H1 (cell line): ENCODE measurements around the gene PDE8A. TPM values are rescaled to one million over a fixed set of nuclear protein-coding genes. Genes with fewer than 3 reads are reported as not detected.

Experiments used
- CTCF ChIA-PET: fragments of 300-600 bp; sonication (Branson Sonifier 250); formaldehyde crosslinking; loops from one replicate; lab custom pipeline; 2021; ENCODE audit not compliant: partially characterized antibody; lab: Charles Lee
- POLR2A ChIA-PET: fragments of 300-600 bp; sonication (Branson Sonifier 250); formaldehyde crosslinking; loops from one replicate; lab custom pipeline; 2021; ENCODE audit warnings: inconsistent platforms; ENCODE audit not compliant: partially characterized antibody; lab: Charles Lee
- DNase-seq, 2 experiments: peaks; one replicate each; pipeline versions ENCODE4 v3.0.0 to v3.0.0-alpha.2; 2010 to 2022; ENCODE audit warnings: low spot score in 2 of 2, low read depth in 1 of 2, mixed read lengths in 1 of 2
- FAIRE-seq: peaks from 2 replicates; lab custom pipeline; 2011; peaks lifted over from hg19 to GRCh38; lab: Jason Lieb, UNC
- H2AFZ ChIP-seq: 2 replicates; pipeline ENCODE4 v1.8.1; 2012; ENCODE audit warnings: low read length, inconsistent platforms
- H2AK5ac ChIP-seq: 2 replicates; pipeline ENCODE4 v1.6.1; 2013; ENCODE audit warnings: low read depth, low read length
- H2BK120ac ChIP-seq: replicated peaks from 2 replicates; pipeline ENCODE3; 2013; ENCODE audit warnings: low read depth, low read length, inconsistent platforms
- H2BK12ac ChIP-seq: 2 replicates; pipeline ENCODE4 v1.6.1; 2013; ENCODE audit warnings: low read depth, low read length
- H2BK15ac ChIP-seq: 2 replicates; pipeline ENCODE4 v1.6.1; 2013; ENCODE audit warnings: low read length
- H2BK20ac ChIP-seq: 2 replicates; pipeline ENCODE4 v1.6.1; 2013; ENCODE audit warnings: low read length
- H2BK5ac ChIP-seq: 2 replicates; pipeline ENCODE4 v1.6.1; 2013; ENCODE audit warnings: low read depth, low read length
- H3K14ac ChIP-seq: 2 replicates; pipeline ENCODE4 v1.6.1; 2013; ENCODE audit warnings: inconsistent platforms; ENCODE audit not compliant: insufficient read length
- H3K18ac ChIP-seq: 2 replicates; pipeline ENCODE4 v1.6.1; 2013; ENCODE audit warnings: low read length; ENCODE audit errors: extremely low read depth
- H3K23ac ChIP-seq: 2 replicates; pipeline ENCODE4 v1.6.1; 2013; ENCODE audit warnings: inconsistent platforms; ENCODE audit not compliant: insufficient read length
- H3K23me2 ChIP-seq: 2 replicates; pipeline ENCODE4 v1.6.1; 2013; ENCODE audit warnings: low read depth, low read length
- H3K27ac ChIP-seq: 2 replicates; pipeline ENCODE4 v1.6.1; 2011; ENCODE audit warnings: low read depth, low read length, inconsistent platforms
- H3K27me3 ChIP-seq, 4 experiments: replicated peaks in 1 of 4; 1 replicate in 1 of 4; 2 replicates in 3 of 4; pipeline versions ENCODE4 v1.6.1 to v1.8.1; 2011 to 2013; ENCODE audit warnings: low read length in 3 of 4, mild to moderate bottlenecking in 3 of 4, inconsistent platforms in 2 of 4, mixed read lengths in 2 of 4, moderate library complexity in 1 of 4; ENCODE audit not compliant: control insufficient read depth in 3 of 4, insufficient read depth in 3 of 4; ENCODE audit errors: extremely low read depth in 1 of 4
- H3K36me3 ChIP-seq, 4 experiments: 2 replicates each; pipeline versions ENCODE4 v1.6.1 to v1.8.1; 2011 to 2013; ENCODE audit warnings: mild to moderate bottlenecking in 4 of 4, low read length in 3 of 4, moderate library complexity in 2 of 4, control low read depth in 1 of 4, inconsistent platforms in 1 of 4; ENCODE audit not compliant: insufficient read depth in 4 of 4, control insufficient read depth in 2 of 4
- H3K4ac ChIP-seq: replicated peaks from 2 replicates; pipeline ENCODE3; 2013; ENCODE audit warnings: low read length, low read depth, mixed read lengths, inconsistent platforms; ENCODE audit not compliant: insufficient read length
- H3K4me1 ChIP-seq, 4 experiments: replicated peaks in 1 of 4; 1 replicate in 1 of 4; 2 replicates in 3 of 4; pipeline versions ENCODE4 v1.6.1 to v1.8.1; 2011 to 2013; ENCODE audit warnings: low read length in 3 of 4, inconsistent platforms in 2 of 4, mixed read lengths in 1 of 4; ENCODE audit not compliant: insufficient read depth in 4 of 4, control insufficient read depth in 3 of 4
- H3K4me2 ChIP-seq, 2 experiments: 2 replicates each; pipeline versions ENCODE4 v1.6.1 to v1.8.1; 2011 to 2013; ENCODE audit warnings: low read depth in 2 of 2, low read length in 2 of 2, control low read depth in 1 of 2, inconsistent platforms in 1 of 2, mild to moderate bottlenecking in 1 of 2; ENCODE audit not compliant: insufficient read depth in 1 of 2
- H3K4me3 ChIP-seq, 4 experiments: fragments of 200-600, 300-600 bp in 1 of 4; sonication (generic), shearing (Covaris generic), sonication (Bioruptor Twin) in 1 of 4; 2 replicates each; pipeline versions ENCODE4 v1.5.1 to v1.8.1; 2011 to 2016; ENCODE audit warnings: low read length in 4 of 4, low read depth in 3 of 4, control low read depth in 2 of 4, inconsistent platforms in 2 of 4, mild to moderate bottlenecking in 2 of 4, mixed read lengths in 1 of 4, moderate library complexity in 1 of 4; ENCODE audit not compliant: insufficient read depth in 2 of 4; ENCODE audit errors: extremely low read depth in 1 of 4
- H3K56ac ChIP-seq: replicated peaks from 2 replicates; pipeline ENCODE3; 2013; ENCODE audit warnings: low read depth, mild to moderate bottlenecking, mixed read lengths, low read length, inconsistent platforms; ENCODE audit not compliant: insufficient read length
- H3K79me1 ChIP-seq: 2 replicates; pipeline ENCODE4 v1.6.1; 2013; ENCODE audit warnings: low read depth, low read length, control low read depth
- H3K79me2 ChIP-seq, 2 experiments: 2 replicates each; pipeline versions ENCODE4 v1.6.1 to v1.8.1; 2012 to 2013; ENCODE audit warnings: low read length in 2 of 2, mild to moderate bottlenecking in 2 of 2, inconsistent platforms in 1 of 2; ENCODE audit not compliant: insufficient read depth in 2 of 2, control insufficient read depth in 1 of 2
- H3K9ac ChIP-seq, 4 experiments: replicated peaks in 1 of 4; 1 replicate in 1 of 4; 2 replicates in 3 of 4; pipeline versions ENCODE4 v1.6.1 to v1.8.1; 2011 to 2013; ENCODE audit warnings: low read depth in 3 of 4, low read length in 3 of 4, control low read depth in 2 of 4, mild to moderate bottlenecking in 2 of 4, moderate library complexity in 2 of 4, inconsistent platforms in 1 of 4; ENCODE audit errors: extremely low read depth in 1 of 4
- H3K9me3 ChIP-seq, 2 experiments: 2 replicates each; pipeline versions ENCODE4 v1.6.1 to v1.8.1; 2012 to 2013; ENCODE audit warnings: mild to moderate bottlenecking in 2 of 2, moderate library complexity in 2 of 2, control low read depth in 1 of 2, inconsistent platforms in 1 of 2, low read depth in 1 of 2, low read length in 1 of 2, mixed read lengths in 1 of 2; ENCODE audit not compliant: insufficient read depth in 2 of 2
- H4K20me1 ChIP-seq, 2 experiments: replicated peaks in 1 of 2; 2 replicates each; pipeline versions ENCODE3 to v1.8.1; 2011 to 2013; ENCODE audit warnings: inconsistent platforms in 2 of 2, low read length in 2 of 2, mild to moderate bottlenecking in 1 of 2; ENCODE audit not compliant: insufficient read depth in 2 of 2, control insufficient read depth in 1 of 2
- H4K5ac ChIP-seq: 2 replicates; pipeline ENCODE4 v1.6.1; 2013; ENCODE audit warnings: low read length, low read depth, mixed read lengths, inconsistent platforms; ENCODE audit not compliant: insufficient read length
- H4K8ac ChIP-seq: 2 replicates; pipeline ENCODE4 v1.8.0; 2013; ENCODE audit warnings: mild to moderate bottlenecking, moderate library complexity, low read length, inconsistent platforms; ENCODE audit not compliant: insufficient read depth; ENCODE audit errors: extremely low read depth
- H4K91ac ChIP-seq: replicated peaks from 2 replicates; pipeline ENCODE3; 2013; ENCODE audit warnings: low read length, mixed read lengths, inconsistent platforms; ENCODE audit not compliant: insufficient read length
- WGBS, 2 experiments: shearing (Covaris generic) in 1 of 2; methylation state at CpG; one replicate each; pipeline versions ENCODE4 v1.1.6 to v1.1.7; 2013 to 2015; ENCODE audit warnings: low lambda C conversion rate in 2 of 2, mixed read lengths in 2 of 2, inconsistent platforms in 1 of 2, low coverage in 1 of 2, missing lambda C conversion rate in 1 of 2; ENCODE audit not compliant: insufficient replicate concordance in 2 of 2, insufficient coverage in 1 of 2, insufficient read length in 1 of 2; ENCODE audit errors: extremely low coverage in 1 of 2, missing lambda C conversion rate in 1 of 2; 5-methylcytosine and 5-hydroxymethylcytosine counted together
- polyA plus RNA-seq, 7 experiments: library from polyadenylated mRNA; depleted of rRNA in 3 of 7; stranded (reverse) in 5 of 7; unstranded in 2 of 7; fragments of >200 nt in 5 of 7; fragments of 200-250 nt in 2 of 7; gene quantifications; 1 replicate in 5 of 7; 2 replicates in 1 of 7; 4 replicates in 1 of 7; pipeline versions ENCODE4 v1.2.1 to v1.2.3, GENCODE V29; 2011 to 2013; ENCODE audit warnings: missing spikeins in 2 of 7, mixed read lengths in 2 of 7
- total RNA-seq: library from RNA; stranded (reverse); fragmentation: NEBNext Ultra II Directional; extraction: Animal tissue kit (Norgen Biotek cat#: 25700); gene quantifications from 2 replicates; pipeline ENCODE4 v1.2.1, GENCODE V29; 2021

PDE8A gene
- total and polyA plus RNA-seq, 2 of the 8 experiments (the other 6 are each of a cell fraction or from before 2014, with no cell fraction given) = 6.9 to 7.8 TPM

GRCh38 chr15:85108136-85108535 lies 126.5 kb downstream of the PDE8A start:
- H2BK12ac ChIP-seq = no peak overlapping the region
- H2AK5ac ChIP-seq = no peak overlapping the region
- no peak overlapping the region for H3K4ac ChIP-seq
- H3K79me2 ChIP-seq = no peaks in the 10 kb centered on the region
- H3K9ac ChIP-seq = no peak overlapping the region
- H3K36me3 ChIP-seq = no peaks in the 10 kb centered on the region
- H3K56ac ChIP-seq = no peak overlapping the region
- H3K4me1 ChIP-seq = no peaks in the 10 kb centered on the region
- H2BK20ac ChIP-seq = no peak overlapping the region
- no peak overlapping the region for H3K14ac ChIP-seq
- H3K4me2 ChIP-seq = no peak overlapping the region
- H4K5ac ChIP-seq = no peak overlapping the region
- H3K23me2 ChIP-seq = no peaks in the 10 kb centered on the region; the same call in 1 of the 2 replicates
- no peak overlapping the region for H3K27ac ChIP-seq
- no peak overlapping the region for H3K23ac ChIP-seq
- no peaks in the 10 kb centered on the region for H3K9me3 ChIP-seq
- H4K91ac ChIP-seq = no peak overlapping the region
- 79% methylated on average over 4 of the region's 4 CpGs; no CpG with 5 or more reads in 1 of the 2 experiments for WGBS, 2 experiments
- ChIA-PET POLR2A (no interaction called here), CTCF (interaction anchor here (1.4 to 1.6 kb wide), 2 partner anchors 9 to 11 kb away, joined by 3 to 4 read pairs; no protein-coding TSS in a partner anchor)
- FAIRE-seq = no peak
- no peaks in the 10 kb centered on the region for H3K79me1 ChIP-seq
- H3K18ac ChIP-seq = no peak overlapping the region
- no peak overlapping the region for H3K4me3 ChIP-seq
- H3K27me3 ChIP-seq = no peaks in the 10 kb centered on the region
- no peaks in the 10 kb centered on the region for H4K20me1 ChIP-seq
- H2BK120ac ChIP-seq = no peak overlapping the region
- no peak overlapping the region for H2BK5ac ChIP-seq
- H4K8ac ChIP-seq = no peak overlapping the region
- no peak overlapping the region for H2BK15ac ChIP-seq
- H2AFZ ChIP-seq = no peak overlapping the region
- DNase-seq = no peak
